WTC11 (cell line): ENCODE measurements around the gene BRSK1. TPM values are rescaled to one million over a fixed set of nuclear protein-coding genes. Genes with fewer than 3 reads are reported as not detected.

Experiments used
- ATAC-seq: fragments of 200-7000 bp; cut with Tn5 transposase; 2 replicates; pipeline ENCODE4 v1.10.0; 2021; ENCODE audit warnings: mild to moderate bottlenecking, moderate library complexity
- CTCF ChIA-PET: fragments of 300-600 bp; sonication (Branson Sonifier 250); formaldehyde crosslinking; loops from one replicate; lab custom pipeline; 2021; ENCODE audit warnings: antibody characterized with exemption; lab: Charles Lee
- POLR2A ChIA-PET: fragments of 350-600 bp; sonication (Branson Sonifier 250); formaldehyde crosslinking; loops from one replicate; lab custom pipeline; 2021; ENCODE audit warnings: antibody characterized with exemption; lab: Charles Lee
- DNase-seq: peaks from one replicate; pipeline ENCODE4 v3.0.0; 2021; ENCODE audit warnings: low spot score
- H3K27ac Mint-ChIP-seq: 2 replicates; pipeline ENCODE4 v1.8.0; 2021; ENCODE audit warnings: mixed read lengths
- H3K27me3 Mint-ChIP-seq: 2 replicates; pipeline ENCODE4 v1.8.0; 2021; ENCODE audit warnings: low read depth, mild to moderate bottlenecking, moderate library complexity, mixed read lengths
- H3K36me3 Mint-ChIP-seq: 2 replicates; pipeline ENCODE4 v1.8.0; 2021; ENCODE audit warnings: mixed read lengths
- H3K4me1 Mint-ChIP-seq: 2 replicates; pipeline ENCODE4 v1.8.0; 2022; ENCODE audit warnings: mixed read lengths
- H3K4me3 Mint-ChIP-seq: 2 replicates; pipeline ENCODE4 v1.8.0; 2021; ENCODE audit warnings: mild to moderate bottlenecking, moderate library complexity, mixed read lengths
- H3K9me3 Mint-ChIP-seq: 2 replicates; pipeline ENCODE4 v1.8.0; 2021; ENCODE audit warnings: mixed read lengths
- ATF1 ChIP-seq: sonication (generic); formaldehyde crosslinking; IDR thresholded peaks from 2 replicates; pipeline ENCODE4 v1.8.1; 2023; ENCODE audit warnings: mild to moderate bottlenecking, moderate library complexity, missing genetic modification reagents
- ATF6 ChIP-seq: sonication (generic); formaldehyde crosslinking; IDR thresholded peaks from 2 replicates; pipeline ENCODE4 v1.8.1; 2023; ENCODE audit warnings: mild to moderate bottlenecking, missing genetic modification reagents
- CREB1 ChIP-seq: sonication (generic); formaldehyde crosslinking; IDR thresholded peaks from 2 replicates; pipeline ENCODE4 v1.8.0; 2023; ENCODE audit warnings: mild to moderate bottlenecking, missing genetic modification reagents
- E2F1 ChIP-seq: sonication (generic); formaldehyde crosslinking; IDR thresholded peaks from 2 replicates; pipeline ENCODE4 v1.8.0; 2022; ENCODE audit warnings: mild to moderate bottlenecking, missing genetic modification reagents
- GRHL2 ChIP-seq: fragments of 250-450 bp; sonication (Bioruptor Pico); IDR thresholded peaks from 2 replicates; pipeline ENCODE4 v1.8.0; 2022; ENCODE audit warnings: mild to moderate bottlenecking, moderate library complexity; ENCODE audit not compliant: insufficient replicate concordance, severe bottlenecking
- JAZF1 ChIP-seq: fragments of 250-450 bp; sonication (Bioruptor Pico); IDR thresholded peaks from 2 replicates; pipeline ENCODE4 v1.9.0; 2021; ENCODE audit warnings: moderate library complexity, mild to moderate bottlenecking, inconsistent platforms
- MAX ChIP-seq: sonication (generic); formaldehyde crosslinking; IDR thresholded peaks from 2 replicates; pipeline ENCODE4 v1.8.0; 2022; ENCODE audit warnings: mild to moderate bottlenecking, missing genetic modification reagents
- PRRX2 ChIP-seq: fragments of 250-450 bp; sonication (Bioruptor Pico); IDR thresholded peaks from 2 replicates; pipeline ENCODE4 v1.8.0; 2021; ENCODE audit warnings: mild to moderate bottlenecking
- SOX15 ChIP-seq: fragments of 250-450 bp; sonication (Bioruptor Pico); IDR thresholded peaks from 2 replicates; pipeline ENCODE4 v1.9.0; 2021; ENCODE audit warnings: mild to moderate bottlenecking
- SP1 ChIP-seq: sonication (generic); formaldehyde crosslinking; conservative IDR thresholded peaks from 2 replicates; pipeline ENCODE4 v1.8.1; 2022; ENCODE audit warnings: missing genetic modification reagents
- TP53 ChIP-seq: sonication (generic); formaldehyde crosslinking; IDR thresholded peaks from 2 replicates; pipeline ENCODE4 v1.8.1; 2023; ENCODE audit warnings: mild to moderate bottlenecking, missing genetic modification reagents
- ZNF263 ChIP-seq: sonication (generic); formaldehyde crosslinking; IDR thresholded peaks from 2 replicates; pipeline ENCODE4 v1.8.1; 2022; ENCODE audit warnings: low read depth, mild to moderate bottlenecking, moderate library complexity, missing genetic modification reagents
- ZNF532 ChIP-seq: fragments of 250-450 bp; sonication (Bioruptor Pico); IDR thresholded peaks from 2 replicates; pipeline ENCODE4 v1.9.0; 2021; ENCODE audit warnings: mild to moderate bottlenecking, borderline replicate concordance
- total RNA-seq: library from RNA; stranded (reverse); gene quantifications from 3 replicates; pipeline ENCODE4 v1.2.3, GENCODE V29; 2021
- TF ChIP-seq, protein P1 (sequence below): fragments of 250-450 bp; sonication (Bioruptor Pico); IDR thresholded peaks from 2 replicates; pipeline ENCODE4 v1.8.0; 2021; ENCODE audit warnings: mild to moderate bottlenecking
- TF ChIP-seq, protein P2 (sequence below): sonication (generic); formaldehyde crosslinking; IDR thresholded peaks from 2 replicates; pipeline ENCODE4 v1.8.1; 2022; ENCODE audit warnings: mild to moderate bottlenecking, moderate library complexity, missing genetic modification reagents
- TF ChIP-seq, protein P3 (sequence below): sonication (generic); formaldehyde crosslinking; IDR thresholded peaks from 2 replicates; pipeline ENCODE4 v1.8.0; 2023; ENCODE audit warnings: missing genetic modification reagents, mild to moderate bottlenecking, borderline replicate concordance

Gene BRSK1
- total RNA-seq, 1 experiment from 2014 or later = 52.4 TPM

DNA sequence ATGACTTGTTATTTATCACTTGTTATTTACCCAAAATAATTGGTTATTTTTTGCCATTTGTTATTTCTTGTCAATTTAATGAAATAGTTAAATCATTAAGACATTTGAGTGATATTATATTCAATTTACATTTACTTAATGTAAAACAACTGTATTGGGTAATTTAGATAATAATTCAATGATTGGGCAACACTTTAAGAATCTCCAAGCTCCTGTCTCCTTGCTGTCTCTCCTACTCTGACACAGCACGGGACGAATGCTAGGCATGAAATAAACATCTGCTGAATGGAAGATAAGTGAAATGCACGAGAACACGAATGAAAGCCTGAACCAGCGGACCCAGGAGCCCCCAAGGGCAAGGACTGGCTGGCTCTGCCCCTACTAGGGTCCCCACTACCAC is 19.3 kb upstream of the BRSK1 start:
- Mint-ChIP-seq H3K4me1 (peaks cover 9% of the 10 kb centered on the region), H3K4me3 (no peak overlapping the region), H3K27ac (no peak overlapping the region), H3K36me3 (peaks cover 13% of the 10 kb centered on the region), H3K9me3 (peaks cover 16% of the 10 kb centered on the region), H3K27me3 (no peaks in the 10 kb centered on the region)
- DNase-seq (no peak), ATAC-seq (no peak)
- no peak for TF ChIP-seq ZNF532 (CRISPR knock-in tag)
- TF ChIP-seq TP53 = no peak
- TF ChIP-seq ATF6 (CRISPR knock-in tag) = no peak
- TF ChIP-seq, protein P1, sequence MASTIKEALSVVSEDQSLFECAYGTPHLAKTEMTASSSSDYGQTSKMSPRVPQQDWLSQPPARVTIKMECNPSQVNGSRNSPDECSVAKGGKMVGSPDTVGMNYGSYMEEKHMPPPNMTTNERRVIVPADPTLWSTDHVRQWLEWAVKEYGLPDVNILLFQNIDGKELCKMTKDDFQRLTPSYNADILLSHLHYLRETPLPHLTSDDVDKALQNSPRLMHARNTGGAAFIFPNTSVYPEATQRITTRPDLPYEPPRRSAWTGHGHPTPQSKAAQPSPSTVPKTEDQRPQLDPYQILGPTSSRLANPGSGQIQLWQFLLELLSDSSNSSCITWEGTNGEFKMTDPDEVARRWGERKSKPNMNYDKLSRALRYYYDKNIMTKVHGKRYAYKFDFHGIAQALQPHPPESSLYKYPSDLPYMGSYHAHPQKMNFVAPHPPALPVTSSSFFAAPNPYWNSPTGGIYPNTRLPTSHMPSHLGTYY = no peak
- TF ChIP-seq, protein P2, sequence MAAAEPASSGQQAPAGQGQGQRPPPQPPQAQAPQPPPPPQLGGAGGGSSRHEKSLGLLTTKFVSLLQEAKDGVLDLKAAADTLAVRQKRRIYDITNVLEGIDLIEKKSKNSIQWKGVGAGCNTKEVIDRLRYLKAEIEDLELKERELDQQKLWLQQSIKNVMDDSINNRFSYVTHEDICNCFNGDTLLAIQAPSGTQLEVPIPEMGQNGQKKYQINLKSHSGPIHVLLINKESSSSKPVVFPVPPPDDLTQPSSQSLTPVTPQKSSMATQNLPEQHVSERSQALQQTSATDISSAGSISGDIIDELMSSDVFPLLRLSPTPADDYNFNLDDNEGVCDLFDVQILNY (CRISPR knock-in tag) = no peak
- no peak for TF ChIP-seq SP1 (CRISPR knock-in tag)
- TF ChIP-seq ATF1 (CRISPR knock-in tag) = no peak
- no peak for TF ChIP-seq ZNF263
- TF ChIP-seq, protein P3, sequence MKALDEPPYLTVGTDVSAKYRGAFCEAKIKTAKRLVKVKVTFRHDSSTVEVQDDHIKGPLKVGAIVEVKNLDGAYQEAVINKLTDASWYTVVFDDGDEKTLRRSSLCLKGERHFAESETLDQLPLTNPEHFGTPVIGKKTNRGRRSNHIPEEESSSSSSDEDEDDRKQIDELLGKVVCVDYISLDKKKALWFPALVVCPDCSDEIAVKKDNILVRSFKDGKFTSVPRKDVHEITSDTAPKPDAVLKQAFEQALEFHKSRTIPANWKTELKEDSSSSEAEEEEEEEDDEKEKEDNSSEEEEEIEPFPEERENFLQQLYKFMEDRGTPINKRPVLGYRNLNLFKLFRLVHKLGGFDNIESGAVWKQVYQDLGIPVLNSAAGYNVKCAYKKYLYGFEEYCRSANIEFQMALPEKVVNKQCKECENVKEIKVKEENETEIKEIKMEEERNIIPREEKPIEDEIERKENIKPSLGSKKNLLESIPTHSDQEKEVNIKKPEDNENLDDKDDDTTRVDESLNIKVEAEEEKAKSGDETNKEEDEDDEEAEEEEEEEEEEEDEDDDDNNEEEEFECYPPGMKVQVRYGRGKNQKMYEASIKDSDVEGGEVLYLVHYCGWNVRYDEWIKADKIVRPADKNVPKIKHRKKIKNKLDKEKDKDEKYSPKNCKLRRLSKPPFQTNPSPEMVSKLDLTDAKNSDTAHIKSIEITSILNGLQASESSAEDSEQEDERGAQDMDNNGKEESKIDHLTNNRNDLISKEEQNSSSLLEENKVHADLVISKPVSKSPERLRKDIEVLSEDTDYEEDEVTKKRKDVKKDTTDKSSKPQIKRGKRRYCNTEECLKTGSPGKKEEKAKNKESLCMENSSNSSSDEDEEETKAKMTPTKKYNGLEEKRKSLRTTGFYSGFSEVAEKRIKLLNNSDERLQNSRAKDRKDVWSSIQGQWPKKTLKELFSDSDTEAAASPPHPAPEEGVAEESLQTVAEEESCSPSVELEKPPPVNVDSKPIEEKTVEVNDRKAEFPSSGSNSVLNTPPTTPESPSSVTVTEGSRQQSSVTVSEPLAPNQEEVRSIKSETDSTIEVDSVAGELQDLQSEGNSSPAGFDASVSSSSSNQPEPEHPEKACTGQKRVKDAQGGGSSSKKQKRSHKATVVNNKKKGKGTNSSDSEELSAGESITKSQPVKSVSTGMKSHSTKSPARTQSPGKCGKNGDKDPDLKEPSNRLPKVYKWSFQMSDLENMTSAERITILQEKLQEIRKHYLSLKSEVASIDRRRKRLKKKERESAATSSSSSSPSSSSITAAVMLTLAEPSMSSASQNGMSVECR (CRISPR knock-in tag) = no peak
- TF ChIP-seq E2F1 (CRISPR knock-in tag) = no peak
- no peak for TF ChIP-seq CREB1 (CRISPR knock-in tag)
- no peak for TF ChIP-seq SOX15 (CRISPR knock-in tag)
- TF ChIP-seq MAX (CRISPR knock-in tag) = no peak
- no peak for TF ChIP-seq GRHL2
- TF ChIP-seq JAZF1 (CRISPR knock-in tag) = no peak
- TF ChIP-seq PRRX2 = no peak
- ChIA-PET POLR2A (no interaction called here), CTCF (no interaction called here)
